ENCODE data around the gene ARSB.

GRCh38 chr5:78899922-78900362, 85.2 kb downstream of the ARSB start:
- TF ChIP-seq CTCF (IDR thresholded peaks at IDR 0.05 in 2 of 3, conservative IDR thresholded peaks at IDR 0.05 in 1 of 3; ENCODE audit: insufficient read depth in 2 of 3, low read depth in 1 of 3, low read length in 3 of 3) (peak; percentile 81 to 90 (median 83)), YBX1 (IDR thresholded peaks at IDR 0.05) (no peak)

All from K562 (cell line).